Adipocyte (in vitro differentiated cells): ENCODE results near the gene FIGNL2.
"Not testable (repeated sequence)": the region's sequence is repeated elsewhere in the genome, so short reads cannot be mapped to it uniquely, and the experiment has no call there.

Experiments used
- DNase-seq: peaks from one replicate; pipeline ENCODE4 v3.0.0-alpha.2; 2015; ENCODE audit warnings: low read depth
- H3K27me3 ChIP-seq: replicated peaks from 2 replicates; pipeline ENCODE4 v1.7.0; 2013; ENCODE audit warnings: mild to moderate bottlenecking, low read length, moderate library complexity; ENCODE audit not compliant: control insufficient read depth, insufficient read depth
- H3K36me3 ChIP-seq: 2 replicates; pipeline ENCODE4 v1.7.0; 2013; ENCODE audit warnings: low read length, mild to moderate bottlenecking, moderate library complexity; ENCODE audit not compliant: control insufficient read depth, insufficient read depth, severe bottlenecking
- H3K4me1 ChIP-seq: 2 replicates; pipeline ENCODE4 v1.7.0; 2013; ENCODE audit warnings: mild to moderate bottlenecking, low read length, moderate library complexity; ENCODE audit not compliant: control insufficient read depth, insufficient read depth
- H3K4me3 ChIP-seq: 2 replicates; pipeline ENCODE4 v1.7.0; 2013; ENCODE audit warnings: mild to moderate bottlenecking, low read length, moderate library complexity
- H3K9ac ChIP-seq: 2 replicates; pipeline ENCODE4 v1.7.0; 2013; ENCODE audit warnings: mild to moderate bottlenecking, low read length, moderate library complexity
- H3K9me3 ChIP-seq: 2 replicates; pipeline ENCODE4 v1.7.0; 2013; ENCODE audit warnings: mild to moderate bottlenecking, low read length, moderate library complexity; ENCODE audit not compliant: control insufficient read depth

FIGNL2 gene

DNA sequence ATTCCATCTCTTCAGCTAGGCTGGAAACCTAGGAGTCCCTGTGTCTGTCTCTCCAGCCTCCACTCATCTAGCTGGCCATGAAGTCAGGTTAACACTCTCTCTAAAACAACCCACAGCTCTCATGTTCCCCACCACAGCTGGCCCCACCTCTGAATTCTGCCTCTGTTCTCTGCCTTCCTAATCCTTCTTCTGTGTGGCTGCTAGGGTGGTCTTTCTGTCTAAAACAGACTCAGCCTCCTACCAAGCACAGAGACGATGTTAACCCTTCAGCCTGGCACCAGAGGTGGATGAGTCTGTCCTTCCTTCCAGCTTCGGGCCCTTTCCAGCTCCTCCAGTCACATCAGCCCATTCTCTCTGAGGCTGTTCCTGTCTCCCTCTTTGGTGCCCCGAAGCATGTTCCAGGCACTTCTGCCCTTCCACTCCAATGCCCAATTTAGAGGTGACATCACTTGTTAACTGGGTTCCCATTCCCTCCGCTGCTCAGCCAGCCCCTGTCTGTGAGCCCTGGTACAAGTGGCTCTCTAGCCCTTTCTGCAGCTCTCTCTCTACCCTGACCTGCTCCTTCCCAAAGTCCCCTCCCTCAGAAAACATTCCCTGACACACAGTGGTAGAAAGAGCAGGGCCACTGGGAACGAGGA lies 9.1 kb downstream of the FIGNL2 start:
- H3K36me3 ChIP-seq = no peaks in the 10 kb centered on the region
- peaks cover 64% of the 10 kb centered on the region for H3K27me3 ChIP-seq
- DNase-seq = no peak
- H3K9me3 ChIP-seq = no peaks in the 10 kb centered on the region
- no peak overlapping the region for H3K9ac ChIP-seq
- H3K4me3 ChIP-seq = no peak overlapping the region
- H3K4me1 ChIP-seq = no peaks in the 10 kb centered on the region

DNA sequence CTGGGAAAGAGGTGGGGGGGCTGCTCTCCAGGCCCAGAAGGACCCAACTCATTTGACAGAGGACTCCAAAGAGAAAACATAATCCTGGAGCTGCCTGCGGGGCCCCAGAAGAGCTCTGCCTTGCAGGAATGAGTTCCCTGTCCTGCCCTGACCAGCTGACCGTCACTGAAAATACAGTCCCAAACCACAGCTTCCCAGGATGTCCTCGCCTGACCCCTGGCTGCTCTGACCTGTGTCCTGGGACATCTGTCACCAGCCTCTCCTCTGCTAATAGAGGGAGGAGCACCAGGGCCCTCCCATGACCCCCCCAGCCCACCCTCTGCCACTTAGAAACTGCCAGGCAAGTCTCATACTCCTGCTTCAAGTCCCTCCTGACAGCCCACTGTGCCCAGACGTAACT lies 9.8 kb downstream of the FIGNL2 start:
- no peak for DNase-seq

DNA sequence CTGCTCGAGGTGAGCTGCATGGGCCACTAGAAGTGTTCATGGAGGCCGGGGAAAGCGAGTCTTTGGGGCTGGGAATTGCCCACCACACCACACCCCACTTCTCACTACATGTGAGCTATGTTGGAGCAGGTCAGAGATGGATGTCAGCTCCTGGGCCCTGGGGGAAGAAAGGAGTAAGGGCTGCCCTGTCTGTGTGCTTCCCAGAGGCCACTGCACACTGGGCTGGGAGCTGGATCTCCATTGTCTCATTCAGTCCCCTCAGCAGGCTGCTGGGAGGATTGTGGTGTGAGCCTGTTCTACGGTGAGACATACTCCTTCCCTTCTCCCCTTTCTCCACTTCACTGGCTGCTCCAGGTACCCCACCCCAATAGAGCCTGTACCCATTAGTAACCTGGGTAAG lies 10.5 kb downstream of the FIGNL2 start:
- H3K4me3 ChIP-seq = no peak overlapping the region
- peaks cover 69% of the 10 kb centered on the region for H3K27me3 ChIP-seq
- no peak overlapping the region for H3K9ac ChIP-seq
- no peaks in the 10 kb centered on the region for H3K4me1 ChIP-seq
- no peaks in the 10 kb centered on the region for H3K9me3 ChIP-seq
- no peaks in the 10 kb centered on the region for H3K36me3 ChIP-seq
- no peak for DNase-seq

More for the DNA sequence above, 9.8 kb downstream of the FIGNL2 start:
- H3K9ac ChIP-seq = no peak overlapping the region
- no peaks in the 10 kb centered on the region for H3K36me3 ChIP-seq
- H3K9me3 ChIP-seq = no peaks in the 10 kb centered on the region
- peaks cover 64% of the 10 kb centered on the region for H3K27me3 ChIP-seq
- no peak overlapping the region for H3K4me3 ChIP-seq
- H3K4me1 ChIP-seq = no peaks in the 10 kb centered on the region

DNA sequence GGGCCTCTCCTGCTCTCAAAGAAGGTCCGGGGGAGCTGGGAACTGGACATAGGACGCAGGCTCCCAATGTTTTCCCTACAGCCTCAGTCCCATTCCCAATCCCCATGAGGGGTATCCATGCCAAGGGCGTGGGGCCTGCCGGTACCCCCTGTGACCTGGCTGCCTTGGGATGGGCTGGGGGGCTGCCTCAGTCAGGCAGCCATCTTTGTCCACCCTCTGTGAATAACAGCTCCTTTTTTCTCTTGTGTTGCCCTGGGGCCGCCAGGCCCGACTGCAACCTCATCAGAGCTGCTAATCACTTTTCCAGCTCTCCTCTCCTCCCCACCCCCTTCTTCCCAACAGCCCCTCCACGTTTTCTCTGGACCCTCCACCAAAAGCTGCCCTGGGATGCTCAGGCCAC lies 11.2 kb downstream of the FIGNL2 start:
- H3K9ac ChIP-seq = no peak overlapping the region
- H3K4me1 ChIP-seq = no peaks in the 10 kb centered on the region
- no peak for DNase-seq
- no peaks in the 10 kb centered on the region for H3K36me3 ChIP-seq
- H3K4me3 ChIP-seq = no peak overlapping the region
- H3K27me3 ChIP-seq = peaks cover 65% of the 10 kb centered on the region
- no peaks in the 10 kb centered on the region for H3K9me3 ChIP-seq

DNA sequence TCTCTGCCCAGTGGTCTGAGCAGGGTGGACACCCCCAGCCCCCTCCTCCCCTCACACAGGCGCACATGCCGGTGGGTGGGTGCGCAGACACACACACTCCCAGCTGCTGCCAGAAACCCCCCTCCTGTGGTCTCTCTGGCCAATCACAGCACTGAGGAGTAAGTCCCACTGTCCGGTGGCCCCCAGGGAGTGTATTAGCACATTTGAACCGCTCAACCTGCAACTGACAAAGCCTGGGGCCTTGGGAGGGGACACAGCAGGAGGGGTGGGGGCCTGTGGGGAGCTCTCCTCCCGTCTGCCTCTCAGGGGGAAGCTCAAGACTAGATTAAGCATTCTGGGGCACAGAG lies 11.7 kb downstream of the FIGNL2 start:
- H3K36me3 ChIP-seq = no peaks in the 10 kb centered on the region
- H3K4me3 ChIP-seq = no peak overlapping the region
- H3K27me3 ChIP-seq = peaks cover 63% of the 10 kb centered on the region
- no peak for DNase-seq
- H3K9me3 ChIP-seq = no peaks in the 10 kb centered on the region
- no peaks in the 10 kb centered on the region for H3K4me1 ChIP-seq
- H3K9ac ChIP-seq = no peak overlapping the region

DNA sequence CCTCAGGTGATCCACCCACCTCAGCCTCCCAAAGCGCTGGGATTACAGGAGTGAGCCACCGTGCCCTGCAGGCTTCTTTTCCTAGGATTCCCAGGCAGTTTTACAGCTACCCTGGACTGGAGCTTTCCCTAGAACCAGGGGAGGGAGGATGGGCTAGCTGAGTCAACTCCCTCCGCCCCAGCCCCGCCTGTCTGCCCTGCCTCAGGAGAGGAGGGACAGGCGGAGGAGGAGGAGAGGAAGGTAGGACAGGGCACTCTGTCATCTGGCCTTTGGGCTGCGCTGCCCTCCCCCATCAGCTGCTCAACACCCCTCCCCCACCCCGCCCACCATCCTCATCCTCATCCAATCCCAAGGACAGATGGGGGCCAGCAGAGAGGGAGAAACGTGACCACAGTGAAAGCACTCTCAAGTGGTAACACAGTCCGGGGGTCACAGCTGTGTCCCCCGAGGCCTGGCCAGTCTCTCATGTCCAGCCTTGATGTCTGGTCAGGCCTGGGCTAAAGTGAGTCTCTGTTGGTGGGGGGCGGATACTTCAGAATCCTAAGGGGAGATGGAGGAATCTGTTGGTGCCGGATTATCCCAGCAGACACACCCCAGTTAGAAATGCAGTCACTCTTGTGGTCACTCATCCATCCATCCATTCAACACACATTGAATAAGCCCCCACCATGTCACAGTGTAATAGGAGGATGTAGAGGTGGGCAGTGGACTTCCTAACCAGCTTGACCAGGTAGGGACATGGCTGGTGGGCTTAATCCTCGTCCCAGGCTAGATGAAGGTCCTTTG lies 12.3 kb downstream of the FIGNL2 start:
- Histone ChIP-seq H3K27me3 (peaks cover 62% of the 10 kb centered on the region), H3K36me3 (no peaks in the 10 kb centered on the region), H3K4me3 (no peak overlapping the region), H3K4me1 (no peaks in the 10 kb centered on the region), H3K9ac (no peak overlapping the region), H3K9me3 (no peaks in the 10 kb centered on the region)
- no peak for DNase-seq

DNA sequence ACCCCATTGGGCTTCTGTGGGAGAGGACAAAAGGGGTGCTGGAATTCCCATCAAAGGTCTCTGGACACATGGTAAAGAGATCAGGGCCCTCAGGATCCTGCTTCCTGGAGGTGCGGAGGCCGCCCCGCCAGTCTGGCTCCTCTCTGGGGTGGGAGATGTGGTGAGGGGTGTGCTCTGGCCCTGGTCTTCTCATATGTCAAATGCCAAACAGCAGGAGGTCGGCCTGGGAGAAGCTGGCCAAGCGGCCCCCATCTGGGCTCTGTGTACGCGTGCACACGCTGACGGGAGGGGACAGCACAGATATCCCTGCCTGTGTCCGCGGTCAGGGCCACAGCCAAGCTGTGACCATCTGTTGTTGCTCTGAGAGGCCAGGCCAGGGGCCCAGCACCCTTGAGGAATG lies 14.1 kb downstream of the FIGNL2 start:
- H3K9me3 ChIP-seq = no peaks in the 10 kb centered on the region
- peaks cover 51% of the 10 kb centered on the region for H3K27me3 ChIP-seq
- no peak overlapping the region for H3K9ac ChIP-seq
- no peak for DNase-seq
- H3K4me1 ChIP-seq = no peaks in the 10 kb centered on the region
- H3K4me3 ChIP-seq = no peak overlapping the region
- no peaks in the 10 kb centered on the region for H3K36me3 ChIP-seq

DNA sequence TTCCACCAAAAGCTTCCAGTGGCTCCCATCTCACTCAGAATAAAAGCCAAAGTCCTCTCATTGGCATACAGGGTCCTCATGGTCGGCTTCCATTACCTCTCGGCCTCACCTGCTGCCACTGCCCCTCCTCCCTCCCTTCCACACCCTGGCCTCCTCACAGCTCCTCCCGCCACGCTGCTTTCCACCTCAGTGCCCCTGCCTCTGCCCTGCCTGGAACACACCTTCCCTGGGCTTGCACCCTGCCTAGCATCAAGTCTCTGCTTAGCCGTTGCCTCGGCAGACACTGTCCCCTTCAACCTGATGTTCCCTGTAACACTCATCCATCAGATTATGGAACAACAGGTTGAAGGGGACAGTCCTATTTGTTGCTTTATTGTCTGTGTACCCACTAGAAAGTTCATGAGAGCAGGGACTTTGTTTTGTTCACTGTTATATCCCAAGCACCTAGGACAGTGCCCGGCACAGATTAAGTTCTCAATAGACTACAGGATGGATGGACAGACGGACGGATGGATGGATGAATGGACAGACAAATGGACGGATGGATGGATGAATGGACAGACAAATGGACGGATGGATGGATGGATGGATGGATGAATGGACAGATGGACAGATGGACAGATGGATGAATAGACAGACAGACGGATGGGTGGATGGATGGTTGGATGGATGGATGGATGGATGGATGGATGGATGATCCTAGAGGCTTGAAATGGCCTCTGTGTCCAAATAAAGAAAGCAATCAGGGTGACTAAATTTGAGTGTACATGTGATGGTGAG lies 14.9 kb downstream of the FIGNL2 start:
- H3K4me3 ChIP-seq = no peak overlapping the region
- H3K9me3 ChIP-seq = no peaks in the 10 kb centered on the region
- no peaks in the 10 kb centered on the region for H3K4me1 ChIP-seq
- no peaks in the 10 kb centered on the region for H3K36me3 ChIP-seq
- H3K9ac ChIP-seq = no peak overlapping the region
- DNase-seq = no peak
- H3K27me3 ChIP-seq = peaks cover 49% of the 10 kb centered on the region

DNA sequence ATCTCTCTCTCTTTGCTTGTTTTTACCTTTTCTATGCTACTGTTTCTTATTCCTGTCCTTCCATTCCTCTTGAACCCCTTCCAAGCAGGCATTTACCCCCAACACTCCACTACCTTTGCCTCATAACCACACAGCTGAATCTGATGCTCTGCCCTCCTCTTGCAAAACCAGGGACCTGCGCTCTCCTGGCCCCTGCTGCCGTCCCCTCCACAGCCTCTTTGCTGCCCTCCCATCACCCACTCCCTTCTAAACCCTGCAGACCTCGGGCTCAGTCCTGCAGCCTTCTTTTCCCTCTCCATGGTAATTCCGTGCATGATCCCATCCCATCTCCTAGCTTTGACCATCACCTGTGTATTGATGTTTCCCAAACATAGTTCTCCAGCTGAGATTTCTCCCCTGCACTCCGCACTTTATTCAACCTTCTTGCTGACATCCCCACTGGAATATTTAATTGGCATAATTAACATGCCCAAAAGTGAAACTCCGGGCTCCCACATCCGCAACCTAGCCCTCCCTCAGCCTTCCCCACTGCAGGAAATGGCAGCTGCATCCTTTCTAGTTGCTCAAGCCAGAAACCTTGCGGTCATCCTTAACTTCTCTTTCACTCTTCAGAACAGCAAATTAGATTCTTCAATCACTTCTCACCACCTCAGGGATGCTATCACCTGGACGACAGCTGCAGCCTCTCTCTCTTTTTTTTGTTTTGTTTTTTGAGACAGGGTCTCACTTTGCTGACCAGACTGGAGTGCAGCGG lies 16.0 kb downstream of the FIGNL2 start:
- H3K9me3 ChIP-seq = no peaks in the 10 kb centered on the region
- peaks cover 39% of the 10 kb centered on the region for H3K27me3 ChIP-seq
- H3K9ac ChIP-seq = no peak overlapping the region
- H3K4me3 ChIP-seq = no peak overlapping the region
- no peaks in the 10 kb centered on the region for H3K36me3 ChIP-seq
- no peak for DNase-seq
- no peaks in the 10 kb centered on the region for H3K4me1 ChIP-seq

DNA sequence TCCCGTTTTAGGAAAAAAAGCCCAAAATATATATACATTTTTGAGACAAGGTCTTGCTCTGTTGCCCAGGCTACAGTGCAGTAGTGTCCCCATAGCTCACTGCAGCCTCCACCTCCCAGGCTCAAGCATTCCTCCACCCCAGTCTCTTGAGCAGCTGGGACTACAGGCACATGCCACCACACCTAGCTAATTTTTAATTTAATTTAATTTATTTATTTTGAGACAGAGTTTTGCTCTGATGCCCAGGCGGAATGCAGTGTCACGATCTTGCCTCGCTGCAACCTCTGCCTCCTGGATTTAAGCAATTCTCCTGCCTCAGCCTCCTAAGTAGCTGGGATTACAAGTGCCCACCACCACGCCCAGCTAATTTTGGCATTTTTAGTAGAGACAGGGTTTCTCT lies 16.7 kb downstream of the FIGNL2 start:
- not testable (repeated sequence) for H3K4me3 ChIP-seq, H3K4me1 ChIP-seq, DNase-seq, H3K36me3 ChIP-seq, H3K9ac ChIP-seq, H3K9me3 ChIP-seq
- peaks cover 38% of the 10 kb centered on the region for H3K27me3 ChIP-seq

DNA sequence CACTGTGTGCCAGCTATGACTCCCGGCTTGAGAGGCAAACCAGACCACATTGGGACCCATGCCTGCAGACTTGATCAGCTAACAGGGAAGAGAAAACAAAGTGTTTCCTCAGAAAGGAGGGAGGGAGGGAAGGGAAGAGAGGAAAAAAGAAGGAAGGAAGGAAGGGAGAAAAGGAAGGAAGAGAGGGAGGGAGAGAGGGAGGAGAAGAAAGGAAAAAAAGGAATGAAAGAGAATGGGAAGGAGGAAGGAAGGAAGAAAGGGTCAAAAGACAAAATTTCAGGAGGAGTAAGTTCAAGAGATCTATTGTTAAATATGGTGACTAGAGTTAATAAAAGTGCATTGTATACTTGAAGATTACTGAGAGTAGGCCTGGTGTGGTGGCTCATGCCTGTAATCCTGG lies 18.9 kb downstream of the FIGNL2 start:
- H3K36me3 ChIP-seq = no peaks in the 10 kb centered on the region
- peaks cover 32% of the 10 kb centered on the region for H3K27me3 ChIP-seq
- H3K4me1 ChIP-seq = no peaks in the 10 kb centered on the region
- DNase-seq = no peak
- no peak overlapping the region for H3K9ac ChIP-seq
- no peaks in the 10 kb centered on the region for H3K9me3 ChIP-seq
- no peak overlapping the region for H3K4me3 ChIP-seq
